GM12878 (cell line): ENCODE data around the gene TXNL1.

Experiments
- BHLHE40 ChIP-seq, 2 experiments: fragments of 450-650 bp in 1 of 2; IDR thresholded peaks; 2 replicates each; pipeline ENCODE4 v1.6.1; 2011 to 2017; ENCODE audit warnings: low read depth in 2 of 2, borderline replicate concordance in 1 of 2, improper control_type of control experiment in 1 of 2, low read length in 1 of 2, mild to moderate bottlenecking in 1 of 2
- CBFB ChIP-seq: IDR thresholded peaks from 2 replicates; pipeline ENCODE4 v1.6.1; 2016; ENCODE audit warnings: antibody characterized with exemption, low read depth
- CREB1 ChIP-seq: IDR thresholded peaks from 2 replicates; pipeline ENCODE4 v1.6.1; 2012; ENCODE audit warnings: low read depth, mild to moderate bottlenecking, inconsistent platforms
- EZH2 ChIP-seq: IDR thresholded peaks from 2 replicates; pipeline ENCODE4 v1.6.1; 2012; ENCODE audit warnings: low read depth, mild to moderate bottlenecking, control low read depth, inconsistent platforms, low read length, borderline replicate concordance; ENCODE audit not compliant: control insufficient read depth
- JUNB ChIP-seq: IDR thresholded peaks from 2 replicates; pipeline ENCODE4 v1.6.1; 2016; ENCODE audit warnings: antibody characterized with exemption, mild to moderate bottlenecking
- NFYA ChIP-seq: IDR thresholded peaks from 2 replicates; pipeline ENCODE4 v1.6.1; 2011; ENCODE audit warnings: low read depth, mild to moderate bottlenecking, low read length, improper control_type of control experiment, borderline replicate concordance
- NRF1 ChIP-seq: conservative IDR thresholded peaks from 2 replicates; pipeline ENCODE4 v1.6.1; 2011; ENCODE audit warnings: mild to moderate bottlenecking, low read depth, low read length, improper control_type of control experiment
- RBBP5 ChIP-seq: fragments of 200-600 bp; sonication (generic); conservative IDR thresholded peaks from 2 replicates; pipeline ENCODE4 v1.6.1; 2016
- SIN3A ChIP-seq: IDR thresholded peaks from 2 replicates; pipeline ENCODE4 v1.6.1; 2012; ENCODE audit warnings: low read depth, low read length, improper control_type of control experiment
- SMC3 ChIP-seq: IDR thresholded peaks from 2 replicates; pipeline ENCODE4 v1.6.1; 2011; ENCODE audit warnings: low read length, improper control_type of control experiment, borderline replicate concordance
- TAF1 ChIP-seq: IDR thresholded peaks from 2 replicates; pipeline ENCODE4 v1.6.1; 2011; ENCODE audit warnings: mild to moderate bottlenecking, low read depth, low read length, borderline replicate concordance
- YY1 ChIP-seq: IDR thresholded peaks from 2 replicates; pipeline ENCODE4 v1.6.1; 2011; ENCODE audit warnings: low read depth, mild to moderate bottlenecking, low read length
- TF ChIP-seq, protein P1 (sequence below), 3 experiments: IDR thresholded peaks in 2 of 3; conservative IDR thresholded peaks in 1 of 3; 2 replicates each; pipeline ENCODE4 v1.5.1; 2011; ENCODE audit warnings: low read depth in 3 of 3, low read length in 3 of 3, mild to moderate bottlenecking in 3 of 3, control low read depth in 2 of 3, moderate library complexity in 2 of 3, inconsistent platforms in 1 of 3, mixed read lengths in 1 of 3; ENCODE audit not compliant: control insufficient read depth in 2 of 3, insufficient read depth in 1 of 3; ENCODE audit errors: extremely low read depth in 1 of 3

DNA sequence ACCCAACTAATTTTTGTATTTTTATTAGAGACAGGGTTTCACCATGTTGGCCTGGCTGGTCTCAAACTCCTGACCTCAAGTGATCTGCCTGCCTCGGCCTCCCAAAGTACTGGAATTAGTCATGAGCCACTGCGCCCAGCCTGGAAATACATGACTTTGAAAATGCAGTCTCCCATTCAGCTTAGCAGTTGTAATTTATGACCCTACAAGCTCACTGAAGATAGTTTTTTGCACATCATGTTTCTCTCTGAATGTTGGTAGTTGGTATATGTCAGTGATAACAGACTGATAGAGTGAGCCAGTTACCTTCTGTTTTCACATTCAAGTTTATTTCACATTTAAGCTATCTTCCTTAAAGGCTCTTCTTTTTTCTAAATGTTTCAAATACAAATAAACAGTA, 19.9 kb upstream of the TXNL1 start:
- TF ChIP-seq SMC3 (no peak), EZH2 (no peak), NFYA (no peak), SIN3A (no peak), CREB1 (no peak), YY1 (no peak), NRF1 (no peak), RBBP5 (no peak), BHLHE40 (IDR thresholded peaks at IDR 0.05; ENCODE audit: borderline replicate concordance in 1 of 2, low read depth in 2 of 2, low read length in 1 of 2) (no peak), CBFB (no peak), TAF1 (no peak), JUNB (no peak)
- TF ChIP-seq, protein P1, sequence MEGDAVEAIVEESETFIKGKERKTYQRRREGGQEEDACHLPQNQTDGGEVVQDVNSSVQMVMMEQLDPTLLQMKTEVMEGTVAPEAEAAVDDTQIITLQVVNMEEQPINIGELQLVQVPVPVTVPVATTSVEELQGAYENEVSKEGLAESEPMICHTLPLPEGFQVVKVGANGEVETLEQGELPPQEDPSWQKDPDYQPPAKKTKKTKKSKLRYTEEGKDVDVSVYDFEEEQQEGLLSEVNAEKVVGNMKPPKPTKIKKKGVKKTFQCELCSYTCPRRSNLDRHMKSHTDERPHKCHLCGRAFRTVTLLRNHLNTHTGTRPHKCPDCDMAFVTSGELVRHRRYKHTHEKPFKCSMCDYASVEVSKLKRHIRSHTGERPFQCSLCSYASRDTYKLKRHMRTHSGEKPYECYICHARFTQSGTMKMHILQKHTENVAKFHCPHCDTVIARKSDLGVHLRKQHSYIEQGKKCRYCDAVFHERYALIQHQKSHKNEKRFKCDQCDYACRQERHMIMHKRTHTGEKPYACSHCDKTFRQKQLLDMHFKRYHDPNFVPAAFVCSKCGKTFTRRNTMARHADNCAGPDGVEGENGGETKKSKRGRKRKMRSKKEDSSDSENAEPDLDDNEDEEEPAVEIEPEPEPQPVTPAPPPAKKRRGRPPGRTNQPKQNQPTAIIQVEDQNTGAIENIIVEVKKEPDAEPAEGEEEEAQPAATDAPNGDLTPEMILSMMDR (IDR thresholded peaks at IDR 0.05 in 2 of 3, conservative IDR thresholded peaks at IDR 0.05 in 1 of 3; ENCODE audit: control insufficient read depth in 2 of 3, extremely low read depth in 1 of 3, insufficient read depth in 1 of 3, low read depth in 3 of 3, low read length in 3 of 3): no peak
